ENCODE results near the gene ADGRG6. TPM values are rescaled to one million over a fixed set of nuclear protein-coding genes. Genes with fewer than 3 reads are reported as not detected.

The ADGRG6 gene
- total and polyA plus RNA-seq, 2 of the 8 experiments (the other 6 are each of a cell fraction or from before 2014, with no cell fraction given) = 1.1 to 6.2 TPM

DNA sequence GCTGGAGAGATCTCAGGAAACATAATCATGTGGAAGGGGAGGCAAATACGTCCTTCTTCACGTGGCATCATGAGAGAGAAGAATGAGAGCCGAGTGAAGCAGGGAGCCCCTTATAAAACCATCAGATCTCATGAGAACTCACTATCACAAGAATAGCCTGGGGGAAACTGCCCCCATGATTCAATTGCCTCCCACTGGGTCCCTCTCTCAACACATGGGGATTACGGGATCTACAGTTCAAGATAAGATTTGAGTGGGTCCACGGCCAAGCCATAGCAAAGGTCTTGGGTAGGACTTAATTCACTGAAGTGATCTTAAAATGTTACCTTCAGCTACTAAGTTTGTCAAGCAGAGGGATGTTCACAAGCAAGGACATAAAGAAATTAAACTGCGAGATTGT is 162.2 kb downstream of the ADGRG6 start:
- Histone ChIP-seq H4K5ac (ENCODE audit: insufficient read length, low read depth, low read length) (no peak overlapping the region), H3K4ac (replicated peaks; ENCODE audit: insufficient read length, low read depth, low read length) (no peak overlapping the region), H3K4me2 (ENCODE audit: insufficient read depth in 1 of 2, low read depth in 2 of 2, low read length in 2 of 2) (no peak overlapping the region), H2AFZ (ENCODE audit: low read length) (no peak overlapping the region), H4K8ac (ENCODE audit: extremely low read depth, insufficient read depth, low read length) (no peak overlapping the region), H3K18ac (ENCODE audit: extremely low read depth, low read length) (no peak overlapping the region), H2BK120ac (replicated peaks; ENCODE audit: low read depth, low read length) (no peak overlapping the region), H3K4me3 (ENCODE audit: extremely low read depth in 1 of 4, insufficient read depth in 2 of 4, low read depth in 3 of 4, low read length in 4 of 4) (no peak overlapping the region), H2BK5ac (ENCODE audit: low read depth, low read length) (no peak overlapping the region), H3K9me3 (ENCODE audit: insufficient read depth in 2 of 2, low read depth in 1 of 2, low read length in 1 of 2) (peaks cover 4 to 8% of the 10 kb centered on the region in 2 experiments; a peak in 3 of 4 replicates), H3K27me3 (replicated peaks in 1 of 4; ENCODE audit: control insufficient read depth in 3 of 4, extremely low read depth in 1 of 4, insufficient read depth in 3 of 4, low read length in 3 of 4) (no peaks in the 10 kb centered on the region), H3K23me2 (ENCODE audit: low read depth, low read length) (no peaks in the 10 kb centered on the region), H3K14ac (ENCODE audit: insufficient read length) (no peak overlapping the region), H2BK12ac (ENCODE audit: low read depth, low read length) (no peak overlapping the region), H2BK20ac (ENCODE audit: low read length) (no peak overlapping the region), H4K91ac (replicated peaks; ENCODE audit: insufficient read length, low read length) (no peak overlapping the region), H3K4me1 (replicated peaks in 1 of 4; ENCODE audit: control insufficient read depth in 3 of 4, insufficient read depth in 4 of 4, low read length in 3 of 4) (no peaks in the 10 kb centered on the region), H3K56ac (replicated peaks; ENCODE audit: insufficient read length, low read depth, low read length) (no peak overlapping the region), H2AK5ac (ENCODE audit: low read depth, low read length) (no peak overlapping the region), H3K79me1 (ENCODE audit: low read depth, low read length) (no peaks in the 10 kb centered on the region), H3K79me2 (ENCODE audit: control insufficient read depth in 1 of 2, insufficient read depth in 2 of 2, low read length in 2 of 2) (no peaks in the 10 kb centered on the region), H3K27ac (ENCODE audit: low read depth, low read length) (no peak overlapping the region), H3K23ac (ENCODE audit: insufficient read length) (no peak overlapping the region), H3K36me3 (ENCODE audit: control insufficient read depth in 2 of 4, insufficient read depth in 4 of 4, low read length in 3 of 4) (no peaks in the 10 kb centered on the region), H2BK15ac (ENCODE audit: low read length) (no peak overlapping the region), H4K20me1 (replicated peaks in 1 of 2; ENCODE audit: control insufficient read depth in 1 of 2, insufficient read depth in 2 of 2, low read length in 2 of 2) (no peaks in the 10 kb centered on the region), H3K9ac (replicated peaks in 1 of 4; ENCODE audit: extremely low read depth in 1 of 4, low read depth in 3 of 4, low read length in 3 of 4) (no peak overlapping the region)
- FAIRE-seq = no peak
- DNase-seq (ENCODE audit: low read depth in 1 of 2, low spot score in 2 of 2) = no peak
- ChIA-PET POLR2A (ENCODE audit: partially characterized antibody) (no interaction called here), CTCF (ENCODE audit: partially characterized antibody) (no interaction called here)
- TF ChIP-seq POLR2A (IDR thresholded peaks at IDR 0.05; ENCODE audit: control extremely low read depth in 1 of 2, low read depth in 2 of 2, low read length in 2 of 2) = no peak
- no peak for TF ChIP-seq HDAC6 (IDR thresholded peaks at IDR 0.05; ENCODE audit: low read depth, low read length)
- no peak for TF ChIP-seq RFX5 (IDR thresholded peaks at IDR 0.05; ENCODE audit: borderline replicate concordance, low read depth, low read length)
- WGBS, 2 experiments (ENCODE audit: extremely low coverage in 1 of 2, insufficient coverage in 1 of 2, insufficient read length in 1 of 2, insufficient replicate concordance in 2 of 2, low coverage in 1 of 2, low lambda C conversion rate in 2 of 2, missing lambda C conversion rate in 1 of 2) = 85% methylated on average over 6 of the region's 6 CpGs; no CpG with 5 or more reads in 1 of the 2 experiments

Data from H1 (cell line).